PC-9 (cell line): Measurements from ENCODE around the gene ABL2.

Source experiments
- CTCF ChIP-seq: fragments of 200-600 bp; sonication (generic); conservative IDR thresholded peaks from 2 replicates; pipeline ENCODE4 v1.6.1; 2017; ENCODE audit warnings: mixed run types, antibody characterized with exemption, mild to moderate bottlenecking, moderate library complexity
- EZH2 ChIP-seq: fragments of 200-600 bp; sonication (generic); IDR thresholded peaks from 2 replicates; pipeline ENCODE4 v1.8.0; 2017; ENCODE audit warnings: antibody characterized with exemption, low read depth

GRCh38 chr1:179061360-179062282, 167.9 kb downstream of the ABL2 start:
- TF ChIP-seq EZH2 (no peak), CTCF (no peak)
